ENCODE results near the gene FHIT. TPM values are rescaled to one million over a fixed set of nuclear protein-coding genes. Genes with fewer than 3 reads are reported as not detected.

Gene FHIT
- total RNA-seq, 4 donors from 2014 or later, result 1.6 to 12.9 (median 7.8) TPM

DNA sequence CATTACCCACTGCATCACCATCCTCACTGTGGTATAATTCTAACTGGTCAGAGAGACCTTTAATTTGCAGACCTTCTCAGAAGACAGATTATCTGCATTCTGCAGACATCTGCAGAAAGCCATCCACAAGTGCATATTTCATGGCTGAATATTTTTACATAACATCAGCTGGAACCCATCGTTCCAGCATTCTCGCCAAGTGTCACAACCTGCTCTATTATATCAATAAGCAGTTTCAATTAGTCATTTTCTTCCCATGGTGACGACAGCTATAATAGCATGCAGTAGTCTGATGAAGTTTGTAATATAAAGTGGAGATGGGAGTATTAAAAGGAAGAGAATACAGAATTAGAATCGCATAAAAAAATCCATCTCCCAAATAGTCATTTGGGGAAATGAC is 334.7 kb downstream of the FHIT start:
- no peak overlapping the region for H3K27ac ChIP-seq
- H3K9me3 ChIP-seq, result peaks cover 0 to 11% (median 0%) of the 10 kb centered on the region in 4 donors
- DNase-seq (ENCODE audit: low spot score in 2 of 2), result no peak
- H3K4me3 ChIP-seq, result no peak overlapping the region
- no peak for TF ChIP-seq EP300 (IDR thresholded peaks at IDR 0.05)
- TF ChIP-seq POLR2A (IDR thresholded peaks at IDR 0.05), result no peak
- TF ChIP-seq, protein P1, sequence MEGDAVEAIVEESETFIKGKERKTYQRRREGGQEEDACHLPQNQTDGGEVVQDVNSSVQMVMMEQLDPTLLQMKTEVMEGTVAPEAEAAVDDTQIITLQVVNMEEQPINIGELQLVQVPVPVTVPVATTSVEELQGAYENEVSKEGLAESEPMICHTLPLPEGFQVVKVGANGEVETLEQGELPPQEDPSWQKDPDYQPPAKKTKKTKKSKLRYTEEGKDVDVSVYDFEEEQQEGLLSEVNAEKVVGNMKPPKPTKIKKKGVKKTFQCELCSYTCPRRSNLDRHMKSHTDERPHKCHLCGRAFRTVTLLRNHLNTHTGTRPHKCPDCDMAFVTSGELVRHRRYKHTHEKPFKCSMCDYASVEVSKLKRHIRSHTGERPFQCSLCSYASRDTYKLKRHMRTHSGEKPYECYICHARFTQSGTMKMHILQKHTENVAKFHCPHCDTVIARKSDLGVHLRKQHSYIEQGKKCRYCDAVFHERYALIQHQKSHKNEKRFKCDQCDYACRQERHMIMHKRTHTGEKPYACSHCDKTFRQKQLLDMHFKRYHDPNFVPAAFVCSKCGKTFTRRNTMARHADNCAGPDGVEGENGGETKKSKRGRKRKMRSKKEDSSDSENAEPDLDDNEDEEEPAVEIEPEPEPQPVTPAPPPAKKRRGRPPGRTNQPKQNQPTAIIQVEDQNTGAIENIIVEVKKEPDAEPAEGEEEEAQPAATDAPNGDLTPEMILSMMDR (IDR thresholded peaks at IDR 0.05), result no peak
- no peaks in the 10 kb centered on the region for H3K27me3 ChIP-seq
- no peaks in the 10 kb centered on the region for H3K36me3 ChIP-seq
- peaks cover 0 to 11% (median 0%) of the 10 kb centered on the region in 4 donors for H3K4me1 ChIP-seq
- 59 to 66% methylated on average over 4 of the region's 4 CpGs for WGBS, 2 donors

DNA sequence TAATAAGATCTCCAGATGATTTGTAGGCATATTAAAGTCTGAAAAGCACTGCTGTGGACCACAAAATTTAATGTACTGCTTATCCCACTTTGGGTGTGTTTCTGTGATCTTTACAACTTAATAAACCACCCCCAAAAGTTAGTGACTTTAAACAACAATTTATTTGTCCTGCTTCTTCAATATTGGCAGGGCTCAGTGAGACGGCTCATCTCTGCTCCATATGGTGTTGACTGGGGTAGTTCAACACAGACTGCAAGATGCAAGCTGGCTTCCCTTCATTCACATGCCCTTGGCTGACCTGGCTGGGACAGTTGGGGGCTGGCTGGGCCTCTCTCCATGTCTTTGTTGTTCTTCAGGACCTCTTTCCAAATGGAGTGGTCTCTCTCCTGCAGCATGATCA is 337.8 kb downstream of the FHIT start:
- TF ChIP-seq, protein P1 (IDR thresholded peaks at IDR 0.05), result no peak
- TF ChIP-seq POLR2A (IDR thresholded peaks at IDR 0.05) (no peak), EP300 (IDR thresholded peaks at IDR 0.05) (no peak)
- Histone ChIP-seq H3K36me3 (no peaks in the 10 kb centered on the region), H3K4me1 (peaks cover 0 to 11% (median 0%) of the 10 kb centered on the region in 4 donors), H3K27ac (no peak overlapping the region), H3K4me3 (no peak overlapping the region), H3K27me3 (no peaks in the 10 kb centered on the region), H3K9me3 (peaks cover 0 to 11% (median 0%) of the 10 kb centered on the region in 4 donors)
- DNase-seq (ENCODE audit: low spot score in 2 of 2), result no peak
- WGBS, 2 donors, result 89 to 100% methylated on average over 1 of the region's 1 CpG

DNA sequence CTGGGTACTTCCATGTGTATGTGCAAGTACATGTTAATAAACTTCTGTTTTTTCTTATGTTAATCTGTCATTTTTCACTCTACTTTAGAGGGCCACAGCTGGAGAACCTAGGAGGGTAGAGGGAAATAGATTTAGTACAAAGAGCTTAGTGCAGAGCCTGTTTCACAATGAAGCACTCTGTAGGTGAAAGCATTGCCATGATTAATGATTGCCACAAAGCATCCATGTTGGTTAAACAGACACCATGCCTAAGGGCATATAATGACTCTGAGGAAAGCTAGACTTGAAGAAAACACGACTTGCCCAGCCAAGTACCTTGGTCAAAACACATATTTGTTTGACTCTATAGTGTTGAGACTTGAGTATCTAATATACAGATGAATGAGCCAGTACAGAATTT is 338.4 kb downstream of the FHIT start:
- Histone ChIP-seq H3K9me3 (peaks cover 0 to 11% (median 0%) of the 10 kb centered on the region in 4 donors), H3K36me3 (no peaks in the 10 kb centered on the region), H3K27ac (no peak overlapping the region), H3K4me3 (no peak overlapping the region), H3K27me3 (no peaks in the 10 kb centered on the region), H3K4me1 (peaks cover 0 to 11% (median 0%) of the 10 kb centered on the region in 4 donors)
- 46% methylated on average over 1 of the region's 1 CpG for WGBS, 2 donors
- DNase-seq (ENCODE audit: low spot score in 2 of 2), result no peak
- TF ChIP-seq, protein P1 (IDR thresholded peaks at IDR 0.05), result no peak
- TF ChIP-seq POLR2A (IDR thresholded peaks at IDR 0.05), result no peak
- TF ChIP-seq EP300 (IDR thresholded peaks at IDR 0.05), result no peak

DNA sequence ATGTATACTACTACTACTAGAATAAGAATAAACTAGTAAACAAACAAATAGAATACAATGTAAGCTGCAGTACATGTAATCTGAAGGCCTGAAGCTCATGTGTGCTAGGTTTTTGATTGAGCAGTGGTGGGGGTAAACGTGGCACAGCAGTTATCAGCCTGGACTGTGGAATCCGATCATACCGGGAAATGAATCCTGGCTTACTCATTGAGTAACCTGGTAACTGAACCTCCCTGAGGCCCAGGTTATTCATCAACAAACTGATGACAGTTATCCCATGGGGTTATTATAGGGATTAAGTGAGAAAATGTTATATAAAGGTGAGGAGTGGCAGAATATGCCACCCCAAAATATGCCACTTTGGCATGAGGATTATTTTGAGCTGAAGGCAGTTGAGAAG is 339.1 kb downstream of the FHIT start:
- H3K4me3 ChIP-seq, result no peak overlapping the region
- no peaks in the 10 kb centered on the region for H3K36me3 ChIP-seq
- DNase-seq (ENCODE audit: low spot score in 2 of 2), result no peak
- H3K27me3 ChIP-seq, result no peaks in the 10 kb centered on the region
- peaks cover 0 to 11% (median 0%) of the 10 kb centered on the region in 4 donors for H3K9me3 ChIP-seq
- peaks cover 0 to 10% (median 0%) of the 10 kb centered on the region in 4 donors for H3K4me1 ChIP-seq
- 90 to 94% methylated on average over 3 of the region's 3 CpGs for WGBS, 2 donors
- TF ChIP-seq POLR2A (IDR thresholded peaks at IDR 0.05) (no peak), EP300 (IDR thresholded peaks at IDR 0.05) (no peak)
- TF ChIP-seq, protein P1 (IDR thresholded peaks at IDR 0.05), result no peak
- H3K27ac ChIP-seq, result no peak overlapping the region

DNA sequence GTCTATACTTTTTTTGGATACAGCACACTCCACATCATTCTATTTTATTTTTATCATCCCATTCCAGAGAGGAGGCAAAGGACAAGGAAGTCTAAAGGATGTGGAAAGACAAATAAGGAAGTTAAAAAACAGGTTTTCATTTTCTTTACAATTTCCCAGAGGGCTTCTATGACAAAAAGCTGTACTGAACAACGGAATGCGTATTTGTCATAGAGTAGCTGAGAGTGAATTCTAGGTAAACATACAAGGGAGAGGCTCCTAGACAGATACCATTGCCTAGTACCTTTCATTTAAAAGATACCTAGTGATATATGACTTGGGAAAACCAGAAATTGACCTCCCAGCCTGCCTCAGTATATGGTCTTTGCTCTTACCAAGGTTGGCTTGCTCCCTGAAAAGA is 341.7 kb downstream of the FHIT start:
- H3K36me3 ChIP-seq, result no peaks in the 10 kb centered on the region
- 73 to 82% methylated on average over 2 of the region's 2 CpGs for WGBS, 2 donors

DNA sequence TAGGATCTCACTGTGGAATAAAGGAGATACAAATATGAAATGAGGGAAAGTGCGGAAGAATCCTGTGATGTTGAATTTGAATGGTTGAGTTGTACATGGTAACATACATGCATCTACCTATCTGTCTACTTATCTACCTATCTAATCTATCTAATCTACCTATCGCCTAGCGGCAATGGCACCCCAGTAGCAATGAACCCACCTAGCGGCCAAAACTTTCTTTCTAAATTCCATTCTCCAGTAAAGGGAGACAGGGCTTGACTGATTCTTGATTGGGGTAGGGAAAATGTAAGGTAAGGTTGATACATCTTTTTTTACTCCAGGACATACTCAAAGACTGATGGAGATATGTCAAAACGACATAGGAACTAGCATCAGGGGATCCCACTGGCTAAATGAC is 345.0 kb downstream of the FHIT start:
- Histone ChIP-seq H3K27me3 (no peaks in the 10 kb centered on the region), H3K36me3 (no peaks in the 10 kb centered on the region), H3K4me1 (no peaks in the 10 kb centered on the region), H3K9me3 (no peaks in the 10 kb centered on the region), H3K27ac (no peak overlapping the region), H3K4me3 (no peak overlapping the region)
- no peak for TF ChIP-seq POLR2A (IDR thresholded peaks at IDR 0.05)
- TF ChIP-seq EP300 (IDR thresholded peaks at IDR 0.05), result no peak
- TF ChIP-seq, protein P1 (IDR thresholded peaks at IDR 0.05), result no peak
- 93 to 94% methylated on average over 5 of the region's 5 CpGs for WGBS, 2 donors
- DNase-seq (ENCODE audit: low spot score in 2 of 2), result no peak

More for the DNA sequence above, 341.7 kb downstream of the FHIT start:
- TF ChIP-seq EP300 (IDR thresholded peaks at IDR 0.05) (no peak), POLR2A (IDR thresholded peaks at IDR 0.05) (no peak)
- Histone ChIP-seq H3K4me3 (no peak overlapping the region), H3K27me3 (no peaks in the 10 kb centered on the region), H3K27ac (no peak overlapping the region), H3K9me3 (peaks cover 0 to 11% (median 0%) of the 10 kb centered on the region in 4 donors), H3K4me1 (no peaks in the 10 kb centered on the region)
- no peak for DNase-seq (ENCODE audit: low spot score in 2 of 2)
